NCI-H1694 treated with DMSO at 0.1 percent for 48 hours (cell line): ENCODE data around the gene IQCE.
"Not testable (repeated sequence)": the region's sequence is repeated elsewhere in the genome, so short reads cannot be mapped to it uniquely, and the experiment has no call there.

ENCODE experiments used
- DNase-seq: peaks from one replicate; lab custom pipeline; 2025; lab: John Stamatoyannopoulos, UW

The IQCE gene

GRCh38 chr7:2576742-2577491, 18.1 kb downstream of the IQCE start:
- no peak for DNase-seq

- no peak for DNase-seq
These were observed 19.3 kb downstream of the IQCE start for GRCh38 chr7:2577914-2578680.

- no peak for DNase-seq
These were observed 21.9 kb downstream of the IQCE start for GRCh38 chr7:2580636-2581035.

GRCh38 chr7:2582006-2582735, 23.4 kb downstream of the IQCE start:
- DNase-seq: no peak

- no peak for DNase-seq
These were observed 25.2 kb downstream of the IQCE start for GRCh38 chr7:2583798-2584580.

- DNase-seq: no peak
These were observed 26.7 kb downstream of the IQCE start for GRCh38 chr7:2585446-2585845.

GRCh38 chr7:2586326-2587020, 27.7 kb downstream of the IQCE start:
- no peak for DNase-seq

GRCh38 chr7:2587134-2587533, 28.4 kb downstream of the IQCE start:
- DNase-seq: no peak

- no peak for DNase-seq
These were observed 29.0 kb downstream of the IQCE start for GRCh38 chr7:2587778-2588177.

GRCh38 chr7:2589341-2589740, 30.6 kb downstream of the IQCE start:
- DNase-seq: no peak

GRCh38 chr7:2589941-2590340, 31.2 kb downstream of the IQCE start:
- DNase-seq: not testable (repeated sequence)

GRCh38 chr7:2592375-2592865, 33.6 kb downstream of the IQCE start:
- no peak for DNase-seq

GRCh38 chr7:2593036-2593727, 34.4 kb downstream of the IQCE start:
- no peak for DNase-seq

GRCh38 chr7:2594599-2594998, 35.8 kb downstream of the IQCE start:
- no peak for DNase-seq

GRCh38 chr7:2595258-2595860, 36.6 kb downstream of the IQCE start:
- no peak for DNase-seq

GRCh38 chr7:2596464-2597272, 37.9 kb downstream of the IQCE start:
- no peak for DNase-seq

- DNase-seq: no peak
These were observed 38.5 kb downstream of the IQCE start for GRCh38 chr7:2597273-2597640.

GRCh38 chr7:2598154-2598823, 39.5 kb downstream of the IQCE start:
- DNase-seq: no peak

- no peak for DNase-seq
These were observed 42.3 kb downstream of the IQCE start for GRCh38 chr7:2601065-2601464.
